ENCODE data around the gene GRIP1. TPM values are rescaled to one million over a fixed set of nuclear protein-coding genes. Genes with fewer than 3 reads are reported as not detected.

The GRIP1 gene
- polyA plus RNA-seq, 4 donors, result 0.54 to 5.9 (median 0.81) TPM

DNA sequence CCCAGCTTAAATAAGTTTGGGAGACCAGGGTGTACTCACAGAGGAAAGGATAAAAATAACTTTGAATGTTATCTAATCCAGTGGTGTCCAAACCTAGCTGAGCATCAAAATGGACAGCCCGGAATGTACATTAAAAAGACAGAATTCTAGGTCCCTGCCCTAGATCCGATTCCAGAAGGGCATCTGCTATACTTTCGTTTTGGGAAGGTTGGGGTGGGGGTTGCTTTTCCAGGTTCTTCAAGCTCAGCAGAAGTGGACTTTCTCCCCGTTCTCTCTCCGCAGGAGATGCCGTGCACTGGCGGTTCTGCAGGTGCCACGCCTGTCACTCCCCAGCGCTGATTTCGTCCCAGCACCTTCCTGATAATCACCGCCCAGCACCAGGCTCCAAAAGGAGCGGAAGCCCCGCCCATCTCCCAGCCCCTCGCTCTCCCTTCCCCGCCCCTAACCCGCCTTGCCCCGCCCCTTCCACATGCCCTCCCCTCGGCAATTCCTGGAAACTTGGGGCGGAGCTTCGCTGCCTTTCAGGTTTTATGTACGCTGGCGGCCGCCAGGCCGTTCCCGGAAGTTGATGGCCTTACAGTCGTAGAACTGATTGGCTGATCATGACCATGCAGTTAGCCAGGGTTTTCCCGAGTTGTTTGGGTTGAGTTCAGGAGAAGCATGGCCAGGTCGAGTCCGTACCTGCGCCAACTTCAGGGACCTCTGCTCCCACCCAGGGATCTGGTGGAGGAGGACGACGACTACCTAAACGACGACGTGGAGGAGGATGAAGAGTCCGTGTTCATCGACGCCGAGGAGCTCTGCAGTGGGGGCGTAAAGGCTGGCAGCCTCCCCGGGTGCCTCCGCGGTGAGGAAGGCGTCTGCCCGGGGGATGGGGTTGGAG, 376.7 kb downstream of the GRIP1 start, which contains the start of gene HELB:
HELB (plus strand) TSS at position 550 of the 883 bp plus-strand sequence; CDS start at position 661, 111 bp downstream.
- WGBS, 3 donors, result 0 to 1% (median 0%) methylated on average over 43 to 45 of the region's 45 CpGs
- H3K36me3 ChIP-seq (ENCODE audit: control insufficient read depth in 3 of 3, insufficient read depth in 2 of 3, low read depth in 1 of 3, low read length in 3 of 3), result no peaks in the 10 kb centered on the region
- no peaks in the 10 kb centered on the region for H3K9me3 ChIP-seq (ENCODE audit: control insufficient read depth in 2 of 2, insufficient read depth in 1 of 2, low read depth in 1 of 2, low read length in 1 of 2)
- DNase-seq, result peak; percentile 98 to 99
- peaks cover 0 to 4% (median 0%) of the 10 kb centered on the region in 3 donors for H3K4me1 ChIP-seq (ENCODE audit: control insufficient read depth in 3 of 3, insufficient read depth in 2 of 3, low read depth in 1 of 3, low read length in 2 of 3)
- peak; percentile 76 for FAIRE-seq
- peaks cover 0 to 3% (median 0%) of the 10 kb centered on the region in 3 donors for H3K27me3 ChIP-seq (ENCODE audit: control insufficient read depth in 3 of 3, insufficient read depth in 3 of 3, low read length in 3 of 3)
- H3K27ac ChIP-seq (ENCODE audit: low read depth in 1 of 3, low read length in 2 of 3), result peak within 1 kb of the TSS; percentile 69 to 85 (median 85)
- peak within 1 kb of the TSS; percentile 50 to 89 (median 60) for H3K4me3 ChIP-seq (ENCODE audit: low read depth in 1 of 3, low read length in 3 of 3)

DNA sequence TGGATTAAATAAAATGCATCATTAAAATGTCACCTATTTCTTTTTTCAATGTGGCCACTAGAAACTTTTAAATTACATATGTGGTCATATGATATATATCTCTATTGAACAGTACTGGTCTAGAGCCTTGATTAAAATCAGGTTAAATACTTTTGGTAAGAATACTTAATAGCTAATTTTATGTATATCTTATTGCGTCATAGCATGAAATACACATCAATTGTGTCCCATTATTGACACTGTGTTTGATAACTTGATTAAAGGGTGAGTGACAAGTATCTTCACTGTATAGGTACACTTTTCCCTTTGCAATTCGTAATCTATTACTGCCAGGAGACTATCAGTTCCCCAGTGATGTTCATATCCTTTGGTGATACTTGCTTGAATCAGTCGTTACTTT, 381.0 kb downstream of the GRIP1 start:
- peaks cover 0 to 1% (median 0%) of the 10 kb centered on the region in 3 donors for H3K4me1 ChIP-seq (ENCODE audit: control insufficient read depth in 3 of 3, insufficient read depth in 2 of 3, low read depth in 1 of 3, low read length in 2 of 3)
- H3K27ac ChIP-seq (ENCODE audit: low read depth in 1 of 3, low read length in 2 of 3), result no peak overlapping the region
- peaks cover 0 to 5% (median 0%) of the 10 kb centered on the region in 3 donors for H3K27me3 ChIP-seq (ENCODE audit: control insufficient read depth in 3 of 3, insufficient read depth in 3 of 3, low read length in 3 of 3)
- no peaks in the 10 kb centered on the region for H3K36me3 ChIP-seq (ENCODE audit: control insufficient read depth in 3 of 3, insufficient read depth in 2 of 3, low read depth in 1 of 3, low read length in 3 of 3)
- no peak for DNase-seq
- no peaks in the 10 kb centered on the region for H3K9me3 ChIP-seq (ENCODE audit: control insufficient read depth in 2 of 2, insufficient read depth in 1 of 2, low read depth in 1 of 2, low read length in 1 of 2)
- no peak overlapping the region for H3K4me3 ChIP-seq (ENCODE audit: low read depth in 1 of 3, low read length in 3 of 3)
- FAIRE-seq, result no peak
- 86 to 89% (median 88%) methylated on average over 3 of the region's 3 CpGs for WGBS, 3 donors
